Astrocyte (in vitro differentiated cells and primary cell): Measurements from ENCODE around the gene PAK4.

Experiments
- CTCF ChIP-seq: IDR thresholded peaks from 2 replicates; pipeline ENCODE4 v1.5.1; 2011; ENCODE audit warnings: low read depth, mild to moderate bottlenecking, inconsistent platforms, low read length, moderate library complexity; ENCODE audit not compliant: insufficient read depth
- EZH2 ChIP-seq: IDR thresholded peaks from 2 replicates; pipeline ENCODE4 v1.6.1; 2012; ENCODE audit warnings: mild to moderate bottlenecking, low read length, inconsistent platforms; ENCODE audit not compliant: insufficient read depth

GRCh38 chr19:39137131-39137530, 11.5 kb downstream of the PAK4 start:
- TF ChIP-seq CTCF (no peak), EZH2 (no peak)
